Spleen (tissue), 7 donors: ENCODE results near the gene DRD5.

ENCODE experiments used
- CTCF ChIP-seq, 11 experiments: fragments of 200-600 bp in 7 of 11; fragments of 450-650 bp in 4 of 11; sonication (generic) in 4 of 11; IDR thresholded peaks in 8 of 11; conservative IDR thresholded peaks in 3 of 11; 1 replicate in 7 of 11; 2 replicates in 4 of 11; pipeline versions ENCODE4 v1.4.0 to v1.8.0; 2016 to 2021; ENCODE audit warnings: antibody characterized with exemption in 11 of 11, inconsistent platforms in 4 of 11, mild to moderate bottlenecking in 1 of 11
- POLR2A ChIP-seq, 3 donors: fragments of 450-650 bp; IDR thresholded peaks; one replicate each; pipeline ENCODE4 v1.5.1; 2017; ENCODE audit warnings: antibody characterized with exemption in 3 of 3, mild to moderate bottlenecking in 1 of 3
- donor health status: DM: no; HTN: no; CAD: no; lungs with moderate emphysema.
- donor health status: DM: no; HTN: no; CAD: no.
- donor health status: DM: no; HTN: no; CAD: no.

GRCh38 chr4:9792381-9792780, 10.9 kb downstream of the DRD5 start:
- TF ChIP-seq CTCF (IDR thresholded peaks at IDR 0.05 in 8 of 11, conservative IDR thresholded peaks at IDR 0.05 in 3 of 11): no peak
- no peak for TF ChIP-seq POLR2A (IDR thresholded peaks at IDR 0.05)
